ENCODE data around the gene SOS2. TPM values are rescaled to one million over a fixed set of nuclear protein-coding genes. Genes with fewer than 3 reads are reported as not detected.
"Not testable (repeated sequence)": the region's sequence is repeated elsewhere in the genome, so short reads cannot be mapped to it uniquely, and the experiment has no call there.

SOS2 gene
- total RNA-seq, 2 experiments from 2014 or later, result 16.5 to 25.2 TPM

GRCh38 chr14:50083467-50084337 is 147.7 kb downstream of the SOS2 start:
- Histone ChIP-seq H4K20me1 (ENCODE audit: insufficient read depth, low read length) (no peaks in the 10 kb centered on the region), H3K9me3 (ENCODE audit: low read length) (no peaks in the 10 kb centered on the region), H3K79me2 (ENCODE audit: insufficient read depth, low read depth, low read length) (no peaks in the 10 kb centered on the region), H3K9me2 (ENCODE audit: insufficient read depth, low read length) (no peaks in the 10 kb centered on the region), H3K4me3 (ENCODE audit: low read depth, low read length, poor library complexity, severe bottlenecking) (no peak overlapping the region), H3K4me2 (ENCODE audit: low read length) (peak overlapping the region; percentile 34), H3K36me3 (ENCODE audit: insufficient read depth, low read length) (no peaks in the 10 kb centered on the region), H3K4me1 (ENCODE audit: insufficient read depth, low read length, poor library complexity, severe bottlenecking) (peaks cover 47% of the 10 kb centered on the region), H3K27ac (ENCODE audit: low read depth, low read length, poor library complexity, severe bottlenecking) (no peak overlapping the region), H2AFZ (ENCODE audit: low read length) (peak overlapping the region; percentile 84; the same call in 1 of the 2 replicates)
- intact Hi-C loops (cut with micrococcal nuclease; ENCODE audit: unreplicated experiment), result loop anchor here (2.0 kb wide), 1 partner anchor 23 kb away; no protein-coding TSS in a partner anchor
- no peak for TF ChIP-seq EZH2phosphoT487 (IDR thresholded peaks at IDR 0.05; ENCODE audit: borderline replicate concordance, low read depth, low read length)
- POLR2A ChIA-PET, result interaction anchor here (0.6 to 1.7 kb wide), 4 partner anchors 12 to 216 kb away, joined by 3 to 7 read pairs (median 4); no protein-coding TSS in a partner anchor
- CTCF ChIA-PET (ENCODE audit: unreplicated experiment), result no interaction called here
- DNase-seq (ENCODE audit: low spot score), result no peak
- BruUV-seq (replicated peaks), result no TSS peak

DNA sequence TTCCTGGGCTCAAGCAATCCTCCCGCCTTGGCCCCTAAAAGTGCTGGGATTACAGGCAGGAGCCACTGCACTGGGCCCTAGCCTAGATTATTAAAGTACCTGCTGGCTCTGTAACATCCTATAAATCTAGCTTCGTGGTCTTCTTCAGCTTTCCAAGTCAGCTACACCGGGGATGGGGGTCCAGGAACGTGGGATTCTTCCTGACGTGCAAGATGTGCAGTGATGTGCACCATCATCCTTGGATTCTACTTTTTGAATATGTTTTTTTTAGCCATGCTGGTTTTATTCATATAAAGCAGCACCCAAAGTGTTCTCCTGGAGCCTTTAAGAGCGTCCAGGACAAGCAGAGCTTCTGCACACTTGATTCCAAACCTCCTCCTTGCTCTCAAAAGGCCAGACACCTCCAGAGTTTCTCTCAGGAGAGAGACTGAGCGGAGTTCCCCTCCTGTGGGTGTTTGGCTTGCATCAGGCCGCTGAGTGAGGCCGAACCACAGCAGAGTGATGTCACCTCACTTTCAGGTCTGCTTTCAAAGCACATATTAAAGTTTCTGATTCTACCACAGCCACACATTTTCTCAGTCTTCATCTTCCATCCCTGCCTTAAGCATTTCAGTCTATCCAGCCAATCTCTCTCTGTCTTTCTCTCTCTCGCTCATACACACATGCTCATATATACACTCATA is 148.5 kb downstream of the SOS2 start:
- Histone ChIP-seq H2AFZ (ENCODE audit: low read length) (peak overlapping the region; percentile 84), H3K27ac (ENCODE audit: low read depth, low read length, poor library complexity, severe bottlenecking) (no peak overlapping the region), H4K20me1 (ENCODE audit: insufficient read depth, low read length) (no peaks in the 10 kb centered on the region), H3K4me2 (ENCODE audit: low read length) (peak overlapping the region; percentile 34), H3K9me3 (ENCODE audit: low read length) (no peaks in the 10 kb centered on the region), H3K4me3 (ENCODE audit: low read depth, low read length, poor library complexity, severe bottlenecking) (no peak overlapping the region), H3K9me2 (ENCODE audit: insufficient read depth, low read length) (no peaks in the 10 kb centered on the region), H3K4me1 (ENCODE audit: insufficient read depth, low read length, poor library complexity, severe bottlenecking) (peaks cover 47% of the 10 kb centered on the region), H3K79me2 (ENCODE audit: insufficient read depth, low read depth, low read length) (no peaks in the 10 kb centered on the region), H3K36me3 (ENCODE audit: insufficient read depth, low read length) (no peaks in the 10 kb centered on the region)
- peak; percentile 58 for DNase-seq (ENCODE audit: low spot score)
- intact Hi-C loops (cut with micrococcal nuclease; ENCODE audit: unreplicated experiment), result no loop called here
- no TSS peak for BruUV-seq (replicated peaks)
- CTCF ChIA-PET (ENCODE audit: unreplicated experiment), result interaction anchor here (0.6 kb wide), 1 partner anchor 73 kb away, joined by 4 read pairs; no protein-coding TSS in a partner anchor
- TF ChIP-seq EZH2phosphoT487 (IDR thresholded peaks at IDR 0.05; ENCODE audit: borderline replicate concordance, low read depth, low read length) (no peak), CTCF (conservative IDR thresholded peaks at IDR 0.05; ENCODE audit: low read length) (no peak)
- POLR2A ChIA-PET, result interaction anchor here (0.7 to 1.7 kb wide), 5 partner anchors 11 to 245 kb away, joined by 3 to 7 read pairs (median 3); no protein-coding TSS in a partner anchor

DNA sequence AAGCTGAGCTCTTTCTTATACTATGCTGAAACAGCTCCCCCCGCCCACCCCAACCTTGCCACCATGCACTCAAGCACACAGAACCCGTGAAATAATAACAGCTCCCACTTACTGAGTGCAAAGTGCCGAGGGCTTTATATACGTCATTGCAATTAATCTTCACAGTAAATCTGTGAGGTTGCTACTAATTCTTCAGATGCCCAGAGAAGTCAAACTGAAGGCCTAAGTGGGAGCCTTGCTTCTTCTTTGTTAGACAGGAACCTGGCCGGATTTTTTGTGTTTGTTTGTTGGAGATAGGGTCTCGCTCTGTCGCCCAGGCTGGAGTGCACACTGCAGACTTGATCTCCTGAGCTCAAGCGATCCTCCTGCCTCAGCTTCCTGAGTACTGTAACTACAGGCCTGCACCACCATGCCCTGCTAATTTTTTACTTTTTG is 149.1 kb downstream of the SOS2 start:
- peaks cover 41% of the 10 kb centered on the region for H3K4me1 ChIP-seq (ENCODE audit: insufficient read depth, low read length, poor library complexity, severe bottlenecking)
- H3K79me2 ChIP-seq (ENCODE audit: insufficient read depth, low read depth, low read length), result no peaks in the 10 kb centered on the region
- peak overlapping the region; percentile 84 for H2AFZ ChIP-seq (ENCODE audit: low read length)
- TF ChIP-seq CTCF (conservative IDR thresholded peaks at IDR 0.05; ENCODE audit: low read length), result no peak
- TF ChIP-seq EZH2phosphoT487 (IDR thresholded peaks at IDR 0.05; ENCODE audit: borderline replicate concordance, low read depth, low read length), result no peak
- H3K4me3 ChIP-seq (ENCODE audit: low read depth, low read length, poor library complexity, severe bottlenecking), result no peak overlapping the region
- intact Hi-C loops (cut with micrococcal nuclease; ENCODE audit: unreplicated experiment), result no loop called here
- ChIA-PET POLR2A (interaction anchor here (0.6 to 1.7 kb wide), 8 partner anchors 11 to 294 kb away, joined by 3 to 7 read pairs (median 3); no protein-coding TSS in a partner anchor), CTCF (ENCODE audit: unreplicated experiment) (interaction anchor here (0.6 kb wide), 2 partner anchors 72 to 255 kb away, joined by 3 to 4 read pairs; no protein-coding TSS in a partner anchor)
- no peaks in the 10 kb centered on the region for H3K9me3 ChIP-seq (ENCODE audit: low read length)
- no TSS peak for BruUV-seq (replicated peaks)
- no peaks in the 10 kb centered on the region for H4K20me1 ChIP-seq (ENCODE audit: insufficient read depth, low read length)
- peak; percentile 39 for DNase-seq (ENCODE audit: low spot score)
- H3K36me3 ChIP-seq (ENCODE audit: insufficient read depth, low read length), result no peaks in the 10 kb centered on the region
- H3K9me2 ChIP-seq (ENCODE audit: insufficient read depth, low read length), result no peaks in the 10 kb centered on the region
- peak overlapping the region; percentile 34 for H3K4me2 ChIP-seq (ENCODE audit: low read length)
- H3K27ac ChIP-seq (ENCODE audit: low read depth, low read length, poor library complexity, severe bottlenecking), result no peak overlapping the region

DNA sequence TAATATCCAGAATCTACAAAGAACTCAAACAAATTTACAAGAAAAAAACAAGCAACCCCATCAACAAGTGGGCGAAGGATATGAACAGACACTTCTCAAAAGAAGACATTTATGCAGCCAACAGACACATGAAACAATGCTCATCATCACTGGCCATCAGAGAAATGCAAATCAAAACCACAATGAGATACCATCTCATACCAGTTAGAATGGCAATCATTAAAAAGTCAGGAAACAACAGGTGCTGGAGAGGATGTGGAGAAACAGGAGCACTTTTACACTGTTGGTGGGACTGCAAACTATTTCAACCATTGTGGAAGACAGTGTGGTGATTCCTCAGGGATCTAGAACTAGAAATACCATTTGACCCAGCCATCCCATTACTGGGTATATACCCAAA is 152.3 kb downstream of the SOS2 start:
- intact Hi-C loops (cut with micrococcal nuclease; ENCODE audit: unreplicated experiment); H3K36me3 ChIP-seq (ENCODE audit: insufficient read depth, low read length); POLR2A ChIA-PET; H3K9me3 ChIP-seq (ENCODE audit: low read length); H3K9me2 ChIP-seq (ENCODE audit: insufficient read depth, low read length); CTCF ChIA-PET (ENCODE audit: unreplicated experiment); H3K27ac ChIP-seq (ENCODE audit: low read depth, low read length, poor library complexity, severe bottlenecking); H3K79me2 ChIP-seq (ENCODE audit: insufficient read depth, low read depth, low read length); DNase-seq (ENCODE audit: low spot score); BruUV-seq (replicated peaks); H2AFZ ChIP-seq (ENCODE audit: low read length); H3K4me3 ChIP-seq (ENCODE audit: low read depth, low read length, poor library complexity, severe bottlenecking); H4K20me1 ChIP-seq (ENCODE audit: insufficient read depth, low read length); H3K4me2 ChIP-seq (ENCODE audit: low read length): not testable (repeated sequence)
- peaks cover 18% of the 10 kb centered on the region for H3K4me1 ChIP-seq (ENCODE audit: insufficient read depth, low read length, poor library complexity, severe bottlenecking)

All from OCI-LY7 (cell line).